ENCODE data around the gene CSH2. TPM values are rescaled to one million over a fixed set of nuclear protein-coding genes. Genes with fewer than 3 reads are reported as not detected.
"Not testable (repeated sequence)": the region's sequence is repeated elsewhere in the genome, so short reads cannot be mapped to it uniquely, and the experiment has no call there.

CSH2 gene
- total RNA-seq, 2 experiments from 2014 or later = not detected

GRCh38 chr17:63904796-63905195 is 31.3 kb upstream of the CSH2 start:
- H3K36me3 ChIP-seq (ENCODE audit: insufficient read depth, low read length); H3K4me1 ChIP-seq (ENCODE audit: insufficient read depth, low read length); H3K36me3 Mint-ChIP-seq (ENCODE audit: low read depth); DNase-seq; ATAC-seq (ENCODE audit: poor library complexity); H3K27ac ChIP-seq (ENCODE audit: low read depth in 1 of 2, low read length in 2 of 2); H3K4me3 ChIP-seq (ENCODE audit: low read length); H3K9me3 ChIP-seq (ENCODE audit: control insufficient read depth in 1 of 2, insufficient read depth in 1 of 2, low read length in 2 of 2); H3K9me3 Mint-ChIP-seq; H3K4me3 Mint-ChIP-seq; H3K27me3 Mint-ChIP-seq; H3K27me3 ChIP-seq (ENCODE audit: control insufficient read depth in 1 of 2, insufficient read depth in 2 of 2, low read length in 2 of 2); intact Hi-C loops (cut with DNase I, micrococcal nuclease); H3K4me1 Mint-ChIP-seq (ENCODE audit: low read depth); H3K27ac Mint-ChIP-seq: not testable (repeated sequence)
- CTCF ChIA-PET = interaction anchor here (1.2 to 1.7 kb wide), 3 partner anchors 8 to 121 kb away, joined by 3 to 6 read pairs (median 5); no protein-coding TSS in a partner anchor
- POLR2A ChIA-PET = interaction anchor here (1.3 kb wide), 1 partner anchor 241 kb away, joined by 4 read pairs; no protein-coding TSS in a partner anchor

- H3K4me1 Mint-ChIP-seq (ENCODE audit: low read depth); H3K9me3 ChIP-seq (ENCODE audit: control insufficient read depth in 1 of 2, insufficient read depth in 1 of 2, low read length in 2 of 2); H3K4me1 ChIP-seq (ENCODE audit: insufficient read depth, low read length); H3K4me3 Mint-ChIP-seq; intact Hi-C loops (cut with DNase I, micrococcal nuclease); H3K36me3 ChIP-seq (ENCODE audit: insufficient read depth, low read length); H3K36me3 Mint-ChIP-seq (ENCODE audit: low read depth); POLR2A ChIA-PET; H3K9me3 Mint-ChIP-seq; H3K27ac ChIP-seq (ENCODE audit: low read depth in 1 of 2, low read length in 2 of 2); H3K4me3 ChIP-seq (ENCODE audit: low read length); H3K27me3 ChIP-seq (ENCODE audit: control insufficient read depth in 1 of 2, insufficient read depth in 2 of 2, low read length in 2 of 2); H3K27ac Mint-ChIP-seq; H3K27me3 Mint-ChIP-seq: not testable (repeated sequence)
- CTCF ChIA-PET = interaction anchor here (0.8 to 1.4 kb wide), 6 partner anchors 9 to 379 kb away, joined by 3 to 6 read pairs (median 4); no protein-coding TSS in a partner anchor
- ATAC-seq (ENCODE audit: poor library complexity) (peak; percentile 80), DNase-seq (peak in 2 of 14 experiments; percentile 48 to 61)
- TF ChIP-seq CTCF (IDR thresholded peaks at IDR 0.05) = peak; percentile 64
Observed at GRCh38 chr17:63903787-63904201, 30.3 kb upstream of the CSH2 start.

GRCh38 chr17:63901971-63902370 is 28.5 kb upstream of the CSH2 start:
- ATAC-seq (ENCODE audit: poor library complexity); H3K27me3 ChIP-seq (ENCODE audit: control insufficient read depth in 1 of 2, insufficient read depth in 2 of 2, low read length in 2 of 2); H3K36me3 ChIP-seq (ENCODE audit: insufficient read depth, low read length); H3K9me3 ChIP-seq (ENCODE audit: control insufficient read depth in 1 of 2, insufficient read depth in 1 of 2, low read length in 2 of 2); H3K27ac ChIP-seq (ENCODE audit: low read depth in 1 of 2, low read length in 2 of 2); H3K4me3 Mint-ChIP-seq; intact Hi-C loops (cut with DNase I, micrococcal nuclease); H3K4me3 ChIP-seq (ENCODE audit: low read length); H3K36me3 Mint-ChIP-seq (ENCODE audit: low read depth); H3K4me1 ChIP-seq (ENCODE audit: insufficient read depth, low read length); H3K4me1 Mint-ChIP-seq (ENCODE audit: low read depth); H3K27ac Mint-ChIP-seq; H3K9me3 Mint-ChIP-seq; H3K27me3 Mint-ChIP-seq; DNase-seq; POLR2A ChIA-PET: not testable (repeated sequence)
- CTCF ChIA-PET = interaction anchor here (1.2 to 1.6 kb wide), 2 partner anchors 17 to 19 kb away, joined by 3 to 4 read pairs; no protein-coding TSS in a partner anchor

GRCh38 chr17:63898899-63899798 is 25.7 kb upstream of the CSH2 start:
- H3K27me3 Mint-ChIP-seq; H3K27ac Mint-ChIP-seq; CTCF ChIA-PET; H3K9me3 Mint-ChIP-seq; H3K4me3 ChIP-seq (ENCODE audit: low read length); H3K36me3 Mint-ChIP-seq (ENCODE audit: low read depth); H3K4me1 Mint-ChIP-seq (ENCODE audit: low read depth); H3K4me3 Mint-ChIP-seq; H3K9me3 ChIP-seq (ENCODE audit: control insufficient read depth in 1 of 2, insufficient read depth in 1 of 2, low read length in 2 of 2); POLR2A ChIA-PET; intact Hi-C loops (cut with DNase I, micrococcal nuclease); H3K4me1 ChIP-seq (ENCODE audit: insufficient read depth, low read length); H3K36me3 ChIP-seq (ENCODE audit: insufficient read depth, low read length); H3K27ac ChIP-seq (ENCODE audit: low read depth in 1 of 2, low read length in 2 of 2); H3K27me3 ChIP-seq (ENCODE audit: control insufficient read depth in 1 of 2, insufficient read depth in 2 of 2, low read length in 2 of 2): not testable (repeated sequence)
- peak; percentile 43 for ATAC-seq (ENCODE audit: poor library complexity)
- peak in 6 of 14 experiments; percentile 2 to 75 (median 24) for DNase-seq

GRCh38 chr17:63896524-63897354 is 23.3 kb upstream of the CSH2 start, which contains the start of gene CSH1:
CSH1 (minus strand) TSS chr17:63896574; CDS start chr17:63896511, 63 bp downstream.
- H3K9me3 ChIP-seq (ENCODE audit: control insufficient read depth in 1 of 2, insufficient read depth in 1 of 2, low read length in 2 of 2); ATAC-seq (ENCODE audit: poor library complexity); H3K36me3 Mint-ChIP-seq (ENCODE audit: low read depth); H3K4me3 Mint-ChIP-seq; H3K27me3 ChIP-seq (ENCODE audit: control insufficient read depth in 1 of 2, insufficient read depth in 2 of 2, low read length in 2 of 2); CTCF ChIA-PET; H3K36me3 ChIP-seq (ENCODE audit: insufficient read depth, low read length); H3K27ac Mint-ChIP-seq; intact Hi-C loops (cut with DNase I, micrococcal nuclease); H3K27me3 Mint-ChIP-seq; POLR2A ChIA-PET; H3K9me3 Mint-ChIP-seq; H3K4me3 ChIP-seq (ENCODE audit: low read length); H3K4me1 ChIP-seq (ENCODE audit: insufficient read depth, low read length); H3K4me1 Mint-ChIP-seq (ENCODE audit: low read depth); H3K27ac ChIP-seq (ENCODE audit: low read depth in 1 of 2, low read length in 2 of 2); DNase-seq: not testable (repeated sequence)

GRCh38 chr17:63894821-63895220 is 21.3 kb upstream of the CSH2 start:
- H3K4me3 Mint-ChIP-seq; H3K4me1 ChIP-seq (ENCODE audit: insufficient read depth, low read length); H3K4me1 Mint-ChIP-seq (ENCODE audit: low read depth): not testable (repeated sequence)

More at GRCh38 chr17:63894821-63895220, 21.3 kb upstream of the CSH2 start:
- CTCF ChIA-PET; POLR2A ChIA-PET; ATAC-seq (ENCODE audit: poor library complexity); H3K27ac ChIP-seq (ENCODE audit: low read depth in 1 of 2, low read length in 2 of 2); H3K27ac Mint-ChIP-seq; H3K9me3 ChIP-seq (ENCODE audit: control insufficient read depth in 1 of 2, insufficient read depth in 1 of 2, low read length in 2 of 2); intact Hi-C loops (cut with DNase I, micrococcal nuclease); H3K36me3 Mint-ChIP-seq (ENCODE audit: low read depth); H3K4me3 ChIP-seq (ENCODE audit: low read length); H3K27me3 Mint-ChIP-seq; H3K9me3 Mint-ChIP-seq; H3K27me3 ChIP-seq (ENCODE audit: control insufficient read depth in 1 of 2, insufficient read depth in 2 of 2, low read length in 2 of 2); H3K36me3 ChIP-seq (ENCODE audit: insufficient read depth, low read length); DNase-seq: not testable (repeated sequence)

Measured in CD4-positive, alpha-beta T cell (primary cell).